ENCODE measurements around the gene ZNF638. TPM values are rescaled to one million over a fixed set of nuclear protein-coding genes. Genes with fewer than 3 reads are reported as not detected.
"Not testable (repeated sequence)": the region's sequence is repeated elsewhere in the genome, so short reads cannot be mapped to it uniquely, and the experiment has no call there.

Gene ZNF638, protein sequence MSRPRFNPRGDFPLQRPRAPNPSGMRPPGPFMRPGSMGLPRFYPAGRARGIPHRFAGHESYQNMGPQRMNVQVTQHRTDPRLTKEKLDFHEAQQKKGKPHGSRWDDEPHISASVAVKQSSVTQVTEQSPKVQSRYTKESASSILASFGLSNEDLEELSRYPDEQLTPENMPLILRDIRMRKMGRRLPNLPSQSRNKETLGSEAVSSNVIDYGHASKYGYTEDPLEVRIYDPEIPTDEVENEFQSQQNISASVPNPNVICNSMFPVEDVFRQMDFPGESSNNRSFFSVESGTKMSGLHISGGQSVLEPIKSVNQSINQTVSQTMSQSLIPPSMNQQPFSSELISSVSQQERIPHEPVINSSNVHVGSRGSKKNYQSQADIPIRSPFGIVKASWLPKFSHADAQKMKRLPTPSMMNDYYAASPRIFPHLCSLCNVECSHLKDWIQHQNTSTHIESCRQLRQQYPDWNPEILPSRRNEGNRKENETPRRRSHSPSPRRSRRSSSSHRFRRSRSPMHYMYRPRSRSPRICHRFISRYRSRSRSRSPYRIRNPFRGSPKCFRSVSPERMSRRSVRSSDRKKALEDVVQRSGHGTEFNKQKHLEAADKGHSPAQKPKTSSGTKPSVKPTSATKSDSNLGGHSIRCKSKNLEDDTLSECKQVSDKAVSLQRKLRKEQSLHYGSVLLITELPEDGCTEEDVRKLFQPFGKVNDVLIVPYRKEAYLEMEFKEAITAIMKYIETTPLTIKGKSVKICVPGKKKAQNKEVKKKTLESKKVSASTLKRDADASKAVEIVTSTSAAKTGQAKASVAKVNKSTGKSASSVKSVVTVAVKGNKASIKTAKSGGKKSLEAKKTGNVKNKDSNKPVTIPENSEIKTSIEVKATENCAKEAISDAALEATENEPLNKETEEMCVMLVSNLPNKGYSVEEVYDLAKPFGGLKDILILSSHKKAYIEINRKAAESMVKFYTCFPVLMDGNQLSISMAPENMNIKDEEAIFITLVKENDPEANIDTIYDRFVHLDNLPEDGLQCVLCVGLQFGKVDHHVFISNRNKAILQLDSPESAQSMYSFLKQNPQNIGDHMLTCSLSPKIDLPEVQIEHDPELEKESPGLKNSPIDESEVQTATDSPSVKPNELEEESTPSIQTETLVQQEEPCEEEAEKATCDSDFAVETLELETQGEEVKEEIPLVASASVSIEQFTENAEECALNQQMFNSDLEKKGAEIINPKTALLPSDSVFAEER (N-terminal part only)
- 93.5 TPM for total RNA-seq
- long read RNA-seq, partial matches to known transcripts: 29 of 83 reads
- long read RNA-seq, other reads (novel, unspliced or antisense): 53 of 83 reads

DNA sequence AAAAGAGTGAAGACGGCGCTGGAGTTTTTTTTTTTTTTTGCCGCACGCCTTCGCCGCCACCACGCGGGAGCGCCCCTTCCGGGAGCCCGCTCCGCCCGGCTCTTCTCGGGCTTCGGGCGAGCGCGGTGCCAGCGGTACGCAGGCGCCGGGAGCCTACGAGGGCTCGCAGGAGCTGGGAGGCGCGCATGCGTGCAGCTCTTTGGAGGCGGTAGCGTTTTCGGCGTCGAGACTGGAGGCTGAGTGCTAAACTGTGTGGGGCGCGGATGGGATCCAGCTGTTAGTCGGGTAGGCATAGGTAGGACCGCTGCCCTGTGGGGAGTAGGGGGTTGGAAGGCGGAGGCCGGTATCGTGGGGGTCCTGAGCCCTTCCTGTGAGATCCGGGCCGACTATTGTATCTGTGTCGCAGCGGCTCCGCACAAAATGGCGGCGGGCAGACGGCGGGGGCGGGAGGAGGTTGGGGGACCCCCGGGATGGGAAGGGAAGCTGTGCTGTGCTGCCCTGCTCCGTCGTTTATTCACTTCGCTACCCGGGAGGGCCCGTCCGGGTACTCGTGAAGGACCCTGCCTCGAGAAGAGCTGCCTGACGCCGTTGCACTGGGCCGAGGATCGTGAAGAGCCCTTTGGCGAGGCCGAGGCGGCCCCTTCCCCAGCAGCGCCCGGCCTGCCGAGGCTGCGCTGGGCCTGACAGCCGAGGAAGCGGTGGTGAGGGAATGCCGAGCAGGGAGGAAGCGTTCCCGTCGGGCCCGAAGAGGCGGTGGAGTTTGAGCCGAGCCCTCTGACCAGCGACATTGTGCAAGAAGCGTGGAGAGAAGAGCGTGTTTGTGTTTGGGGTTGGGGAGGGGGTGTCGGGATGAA is at the start of gene ZNF638:
TSS of gene ZNF638 (plus strand) at position 202 of the 854 bp plus-strand sequence. CDS start 17,173 bp downstream, outside the sequence.
- peak; percentile 96 for DNase-seq (ENCODE audit: low spot score)

DNA sequence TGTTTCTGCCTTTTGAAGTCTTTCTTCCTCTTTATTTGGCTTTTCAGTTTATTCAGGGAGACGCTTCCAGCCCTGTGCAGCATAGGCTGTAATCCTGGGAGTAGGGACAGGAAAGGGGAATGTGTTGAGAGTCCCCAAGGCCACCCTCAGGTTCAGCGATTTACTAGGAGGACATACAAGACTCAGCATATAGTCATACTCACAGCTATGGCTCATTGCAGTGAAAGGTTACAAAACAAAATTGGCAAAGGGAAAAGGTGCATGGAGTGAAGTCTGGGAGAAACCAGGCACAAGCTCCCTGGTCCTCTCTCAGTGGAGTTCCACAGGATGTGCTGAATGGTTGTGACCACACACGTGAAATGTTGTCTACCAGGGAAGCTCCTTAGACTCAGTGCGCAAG is 49.6 kb upstream of the ZNF638 start:
- DNase-seq (ENCODE audit: low spot score): no peak

DNA sequence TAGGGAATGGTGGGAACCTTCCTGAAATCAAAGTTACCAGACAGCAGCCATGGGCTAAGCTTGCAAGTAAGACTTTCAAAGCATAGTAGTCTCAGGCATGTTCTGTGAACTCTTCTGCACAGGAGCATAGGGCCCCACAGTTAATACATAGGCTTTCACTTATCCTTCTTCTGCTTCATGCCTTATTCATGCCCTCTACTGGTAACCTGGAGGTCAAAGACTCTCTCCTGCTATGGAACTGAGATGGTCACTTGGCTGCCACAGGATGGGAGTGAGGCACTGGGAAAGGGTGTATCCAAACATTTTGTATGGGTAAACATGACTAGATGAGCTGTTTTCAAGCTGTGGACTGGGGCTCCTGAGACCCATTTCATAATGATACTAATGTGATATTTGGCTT is 49.1 kb upstream of the ZNF638 start:
- no peak for DNase-seq (ENCODE audit: low spot score)

DNA sequence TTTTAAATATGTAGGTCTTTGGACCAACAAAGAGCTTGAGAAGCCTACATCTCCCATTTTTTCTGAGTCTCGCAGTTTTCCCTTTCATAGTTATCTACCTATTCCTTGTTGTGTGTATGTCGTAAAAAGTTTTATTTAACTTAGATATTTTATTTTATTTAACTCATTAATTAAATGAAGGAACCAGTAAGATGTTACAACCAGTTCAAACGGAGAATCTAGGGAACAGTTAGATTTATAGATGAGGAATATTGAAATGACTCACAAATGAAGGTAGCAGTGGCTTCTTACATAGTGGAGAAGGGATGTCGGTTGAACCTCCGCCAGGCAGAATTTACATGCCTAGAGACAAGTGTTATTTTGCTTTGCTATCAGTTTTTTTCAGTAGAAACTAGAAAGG is 48.5 kb upstream of the ZNF638 start:
- no peak for DNase-seq (ENCODE audit: low spot score)

DNA sequence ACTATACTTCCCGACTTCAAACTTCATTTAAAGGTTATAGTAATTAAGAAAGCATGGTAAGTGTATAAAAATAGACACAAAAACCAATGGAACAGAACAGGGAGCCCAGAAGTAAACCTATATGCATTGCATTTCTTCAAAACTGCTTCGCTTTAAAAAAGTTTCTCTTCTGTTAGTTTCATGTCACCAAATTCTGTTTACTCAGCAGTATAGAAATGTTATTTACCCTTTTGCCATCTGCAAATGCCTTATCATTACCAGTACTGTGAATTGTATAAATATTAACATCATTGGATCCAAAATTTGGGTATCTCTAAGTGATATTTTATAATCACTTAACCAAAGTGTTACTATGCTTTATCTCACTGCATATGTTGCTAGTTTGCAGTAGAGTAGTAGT is 45.9 kb upstream of the ZNF638 start:
- DNase-seq (ENCODE audit: low spot score): no peak

DNA sequence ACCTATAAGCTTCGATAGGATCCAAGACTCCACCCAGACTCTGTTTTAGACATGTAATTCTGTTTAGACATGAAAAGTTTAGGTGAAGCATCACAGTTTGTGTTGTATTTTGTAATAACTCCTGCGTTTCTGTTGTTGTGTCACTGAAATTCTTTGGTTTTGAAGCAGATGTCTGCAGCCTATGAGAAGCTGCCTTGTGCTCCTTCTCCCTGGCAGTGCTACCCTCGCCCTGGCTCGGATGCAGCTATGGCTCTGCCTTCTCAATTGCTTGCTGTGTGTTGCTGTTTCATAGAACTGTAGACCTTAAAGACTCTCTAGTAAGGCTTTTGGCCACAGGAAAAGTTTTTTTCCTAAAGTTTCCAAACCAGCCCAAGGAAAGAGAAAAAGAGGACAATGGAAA is 40.2 kb upstream of the ZNF638 start:
- DNase-seq (ENCODE audit: low spot score): no peak

DNA sequence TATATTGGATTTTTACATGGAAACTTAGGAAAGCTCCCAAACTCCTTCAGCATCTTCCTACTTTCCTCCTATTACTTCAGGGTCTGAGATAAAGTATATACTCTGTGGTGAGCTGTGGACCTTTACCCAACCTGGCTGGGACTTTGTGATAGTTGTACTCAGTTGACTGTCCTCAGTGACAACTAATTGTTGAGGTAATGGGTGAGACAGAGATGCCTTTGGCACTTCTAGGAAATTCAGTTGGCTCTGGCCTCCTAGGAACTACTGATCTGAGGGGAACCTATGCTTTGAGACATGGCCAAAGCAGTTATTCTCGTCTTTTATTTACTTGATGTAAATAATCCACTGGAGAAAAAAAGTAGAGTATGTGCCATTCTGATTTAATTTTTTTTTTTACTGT is 39.4 kb upstream of the ZNF638 start:
- no peak for DNase-seq (ENCODE audit: low spot score)

DNA sequence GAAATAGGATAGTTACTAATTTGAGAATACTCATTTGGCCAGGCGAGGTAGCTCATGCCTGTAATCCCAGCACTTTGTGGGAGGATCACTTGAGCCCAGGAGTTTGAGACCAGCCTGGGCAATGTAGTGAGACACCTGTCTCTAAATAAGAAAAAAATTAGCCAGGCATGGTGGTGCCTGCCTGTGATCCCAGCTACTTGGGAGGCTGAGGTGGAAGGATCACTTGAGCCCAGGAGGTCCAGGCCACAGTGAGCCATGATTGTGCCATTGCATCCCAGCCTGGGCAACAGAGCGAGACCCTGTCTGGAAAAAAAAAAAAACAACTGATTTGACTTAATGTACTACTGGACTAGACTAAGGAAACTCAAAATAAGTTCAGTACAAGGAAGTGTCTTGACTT is 32.7 kb upstream of the ZNF638 start:
- DNase-seq (ENCODE audit: low spot score): no peak

DNA sequence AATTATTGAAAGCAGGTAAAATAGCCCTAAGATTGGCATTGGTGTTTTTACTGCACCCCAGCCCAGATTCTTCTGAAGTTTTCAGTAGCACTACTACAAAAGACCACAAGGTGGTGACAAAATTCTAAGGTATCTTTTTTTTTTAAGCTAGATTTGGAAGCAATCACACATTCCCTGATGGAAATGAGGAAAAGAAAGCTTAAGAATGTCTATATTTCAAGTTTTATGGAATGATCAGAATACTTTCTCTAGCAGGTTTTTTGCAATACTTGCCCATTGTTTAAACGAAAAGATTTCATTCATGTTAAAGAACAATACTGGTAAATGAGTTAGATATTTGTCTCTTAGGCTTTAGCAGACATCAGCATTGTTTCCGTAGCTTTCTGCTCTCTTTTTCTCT is 32.1 kb upstream of the ZNF638 start:
- no peak for DNase-seq (ENCODE audit: low spot score)

DNA sequence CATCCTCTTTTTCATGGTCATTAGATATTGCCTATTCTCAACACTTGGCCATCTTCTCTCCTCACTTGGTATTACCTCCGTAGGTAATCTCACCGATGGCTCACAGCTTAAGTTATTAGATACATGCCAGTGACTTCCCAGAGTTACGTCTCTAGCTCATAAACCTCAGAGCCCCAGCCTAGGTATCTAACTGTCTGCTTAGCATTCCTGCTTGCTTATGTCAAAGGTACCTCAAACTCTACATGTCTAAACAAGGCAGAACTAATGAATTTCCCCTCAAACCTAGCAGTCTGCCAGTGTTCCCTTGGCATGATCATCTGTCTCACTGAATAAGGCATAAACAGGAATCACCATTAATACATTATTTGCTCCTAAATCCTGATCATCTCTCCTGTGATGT is 27.7 kb upstream of the ZNF638 start:
- no peak for DNase-seq (ENCODE audit: low spot score)

DNA sequence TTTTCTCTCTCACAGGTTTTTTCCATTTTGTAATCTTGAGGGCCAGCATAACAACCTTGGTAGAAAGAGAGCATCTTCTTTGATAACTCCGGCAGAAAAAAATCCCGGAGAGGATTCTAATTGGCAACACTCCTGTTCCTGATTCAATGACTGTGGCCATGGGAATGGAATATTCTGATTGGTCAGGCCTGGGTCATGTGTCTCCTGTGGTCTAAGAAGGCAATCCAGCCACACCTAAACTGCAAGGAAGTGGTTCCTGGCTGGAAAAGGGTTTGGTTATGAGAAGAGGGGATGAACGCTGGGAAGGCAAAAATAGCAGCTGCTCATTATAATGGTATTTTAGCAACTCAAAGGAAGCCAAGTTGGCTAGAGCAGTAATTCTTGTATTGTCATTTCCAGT is 24.8 kb upstream of the ZNF638 start:
- DNase-seq (ENCODE audit: low spot score): no peak

DNA sequence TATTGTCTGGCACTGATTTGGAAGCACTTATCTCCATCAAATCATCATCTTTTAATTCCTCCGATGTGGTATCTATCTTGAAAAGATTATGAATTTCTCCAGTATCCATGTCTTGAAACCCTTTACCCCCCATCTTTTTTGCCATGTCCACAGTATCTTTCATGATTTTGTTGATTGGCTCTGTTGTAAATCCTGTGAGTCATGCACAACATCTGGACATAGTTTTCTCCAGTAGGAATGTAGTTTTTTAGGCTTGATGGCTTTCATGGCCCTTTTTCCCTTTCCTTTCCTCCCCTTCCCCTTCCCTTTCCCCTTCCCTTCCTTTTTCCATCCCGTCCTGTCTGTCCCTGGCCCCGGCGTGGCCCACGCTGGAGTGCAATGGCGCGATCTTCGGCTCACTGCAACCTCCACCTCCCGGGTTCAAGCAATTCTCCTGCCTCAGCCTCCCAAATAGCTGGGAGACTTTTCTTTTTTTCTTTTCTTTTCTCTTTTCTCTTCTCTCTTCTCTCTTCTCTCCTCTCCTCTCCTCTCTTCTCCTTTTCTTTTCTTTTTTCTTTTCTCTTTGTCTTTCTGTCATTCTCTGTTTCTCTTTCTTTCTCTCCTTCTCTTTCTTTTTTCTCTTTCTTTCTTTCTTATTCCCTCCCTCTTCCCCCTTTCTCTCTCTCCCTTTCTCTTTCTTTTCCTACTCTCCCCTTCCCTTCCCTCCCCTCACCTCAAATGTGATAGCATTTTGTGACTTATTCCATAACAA is 18.4 kb upstream of the ZNF638 start:
- DNase-seq (ENCODE audit: low spot score): no peak

DNA sequence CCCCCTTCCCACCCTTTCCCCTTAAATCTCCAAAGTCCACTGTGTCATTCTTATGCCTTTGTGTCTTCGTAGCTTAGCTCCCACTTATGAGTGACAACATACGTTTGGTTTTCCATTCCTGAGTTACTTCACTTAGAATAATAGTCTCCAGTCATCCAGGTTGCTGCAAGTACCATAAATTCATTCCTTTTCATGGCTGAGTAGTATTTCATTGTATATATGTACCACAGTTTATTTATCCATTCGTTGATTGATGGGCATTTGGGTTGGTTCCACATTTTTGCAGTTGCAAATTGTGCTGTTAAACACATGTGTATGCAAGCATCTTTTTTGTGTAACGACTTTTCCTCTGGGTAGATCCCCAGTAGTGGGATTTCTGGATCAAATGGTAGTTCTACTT is 14.5 kb upstream of the ZNF638 start:
- DNase-seq (ENCODE audit: low spot score): no peak

DNA sequence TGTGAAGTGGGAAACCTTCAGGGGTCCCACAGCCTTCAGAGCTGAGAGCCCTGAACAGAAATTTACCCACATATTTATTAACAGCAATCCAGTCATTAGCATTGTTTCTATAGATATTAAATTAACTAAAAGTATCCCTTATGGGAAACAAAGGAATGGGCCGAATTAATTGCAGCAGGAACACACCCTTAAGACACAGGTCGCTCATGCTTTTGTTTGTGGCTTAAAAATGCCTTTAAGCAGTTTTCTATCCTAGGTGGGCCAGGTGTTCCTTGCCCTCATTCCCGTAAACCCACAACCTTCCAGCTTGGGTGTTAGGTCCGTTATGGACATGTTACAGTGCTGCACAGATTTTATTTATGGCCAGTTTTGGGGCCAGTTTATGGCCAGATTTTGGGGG is 13.7 kb upstream of the ZNF638 start:
- not testable (repeated sequence) for DNase-seq (ENCODE audit: low spot score)

DNA sequence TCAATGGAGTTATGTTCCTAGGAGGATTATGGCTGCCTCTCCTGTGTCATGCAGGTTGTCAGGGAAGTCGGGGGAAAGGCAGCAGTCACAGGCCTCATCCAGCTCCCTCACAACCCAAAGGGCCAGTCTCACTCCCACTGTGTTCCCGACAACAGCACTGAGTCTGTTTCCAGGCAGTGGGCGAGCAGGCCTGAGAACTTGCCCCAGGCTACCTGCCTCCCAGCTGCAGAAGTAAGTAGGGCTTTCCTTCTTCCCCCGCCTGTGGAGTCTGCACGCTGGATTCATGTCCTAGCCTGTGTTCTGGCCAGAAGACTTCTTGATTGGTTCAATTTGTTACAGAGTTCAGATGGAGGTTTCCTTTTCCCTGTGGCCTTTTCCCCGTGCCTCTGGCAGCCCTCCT is 8.2 kb upstream of the ZNF638 start:
- no peak for DNase-seq (ENCODE audit: low spot score)

DNA sequence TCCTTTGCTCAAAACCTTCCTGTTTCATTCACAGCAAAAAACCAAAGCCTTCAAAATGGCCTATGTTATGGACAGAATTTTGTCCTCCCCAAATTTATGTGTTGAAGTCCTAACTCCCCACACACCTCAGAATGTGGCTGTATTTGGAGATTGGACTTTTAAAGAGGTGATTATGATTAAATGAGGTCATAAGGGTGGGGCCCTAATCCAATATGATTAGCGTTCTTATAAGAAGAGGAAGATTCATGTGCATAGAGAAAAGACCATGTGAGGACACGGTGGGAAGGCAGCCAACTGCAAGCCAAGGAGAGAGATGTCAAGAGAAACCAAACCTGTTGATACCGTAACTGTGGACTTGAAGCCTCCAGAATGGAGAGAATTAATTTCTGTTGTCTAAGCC is 4.6 kb upstream of the ZNF638 start:
- no peak for DNase-seq (ENCODE audit: low spot score)

DNA sequence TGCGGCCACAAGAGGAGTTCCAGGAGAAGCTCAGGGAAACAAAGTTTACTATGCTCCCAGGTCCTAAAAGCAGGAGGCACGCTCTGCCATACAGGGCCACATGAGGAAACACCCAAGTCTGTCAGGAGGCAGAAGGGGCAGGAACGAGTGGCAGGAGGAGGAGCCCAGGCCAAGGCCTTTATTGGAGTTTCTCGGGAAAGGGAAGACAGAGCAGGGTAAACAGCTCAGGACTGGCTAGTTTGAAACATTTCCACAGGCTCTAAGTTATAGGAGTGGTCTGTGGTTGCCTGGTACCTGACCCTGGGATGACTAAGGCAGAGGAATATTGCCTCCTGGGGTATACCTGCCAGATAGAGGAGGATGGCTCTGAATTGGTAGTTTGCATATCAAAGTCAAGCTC is 3.7 kb upstream of the ZNF638 start:
- DNase-seq (ENCODE audit: low spot score): no peak

DNA sequence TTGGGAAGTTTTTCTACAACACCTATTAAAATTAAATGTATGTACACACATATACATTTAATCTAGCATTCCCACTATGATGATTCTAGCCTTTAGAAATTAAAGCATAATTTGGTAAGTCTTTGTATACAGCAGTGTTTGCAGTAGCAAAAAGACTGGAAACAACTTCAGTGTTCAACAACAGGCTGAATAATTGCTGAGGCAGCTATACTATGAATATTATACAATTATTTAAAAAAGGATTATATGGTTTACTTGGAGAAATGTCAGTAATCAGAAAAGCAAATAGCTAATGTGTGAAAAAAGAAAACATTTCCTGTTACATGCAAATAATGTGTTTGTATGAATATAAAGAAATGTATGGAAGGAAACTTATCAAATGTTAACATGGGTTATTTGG is 1.4 kb upstream of the ZNF638 start:
- no peak for DNase-seq (ENCODE audit: low spot score)

DNA sequence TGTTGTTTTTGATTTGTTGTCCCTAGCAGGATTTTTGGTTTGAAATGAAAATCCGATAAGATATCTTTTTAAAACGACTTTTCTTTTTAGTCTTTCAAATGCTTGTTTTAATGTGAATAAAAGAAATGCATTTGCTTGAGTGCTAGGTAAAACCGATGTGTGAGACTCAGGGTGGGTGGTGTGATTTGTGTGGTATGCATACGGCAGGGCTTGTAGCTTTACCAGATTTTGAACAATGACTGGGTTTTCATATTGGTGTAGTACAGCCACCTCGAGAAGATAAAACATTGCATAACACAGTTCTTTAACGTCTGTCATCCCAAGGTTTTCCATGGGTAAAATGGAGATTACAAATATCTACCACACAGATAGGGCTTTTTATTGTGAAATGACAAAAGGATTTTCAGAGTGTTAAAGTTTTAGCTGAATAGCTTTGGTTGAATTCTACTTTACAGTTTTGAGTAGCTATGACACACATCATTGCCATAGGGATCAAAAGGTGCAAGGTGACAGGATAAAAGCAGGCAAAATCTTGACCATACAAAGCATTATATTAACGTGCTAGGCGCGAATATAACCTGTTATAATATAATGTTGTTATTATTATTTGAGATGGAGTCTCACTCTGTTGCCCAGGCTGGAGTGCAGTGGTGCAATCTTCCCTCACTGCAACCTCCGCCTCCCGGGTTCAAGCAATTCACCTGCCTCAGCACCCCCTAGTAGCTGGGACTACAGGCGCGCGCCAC is 824 bp upstream of the ZNF638 start:
- DNase-seq (ENCODE audit: low spot score): no peak
